Epithelial cell of prostate (primary cell): ENCODE results near the gene XRN1.

Experiments used
- DNase-seq: peaks from one replicate; pipeline ENCODE4 v3.0.0-alpha.2; 2011; ENCODE audit warnings: low read depth, low spot score
- H3K27ac ChIP-seq: fragments of 450-650 bp; 2 replicates; pipeline ENCODE4 v1.5.1; 2017; ENCODE audit warnings: mild to moderate bottlenecking

XRN1 gene

DNA sequence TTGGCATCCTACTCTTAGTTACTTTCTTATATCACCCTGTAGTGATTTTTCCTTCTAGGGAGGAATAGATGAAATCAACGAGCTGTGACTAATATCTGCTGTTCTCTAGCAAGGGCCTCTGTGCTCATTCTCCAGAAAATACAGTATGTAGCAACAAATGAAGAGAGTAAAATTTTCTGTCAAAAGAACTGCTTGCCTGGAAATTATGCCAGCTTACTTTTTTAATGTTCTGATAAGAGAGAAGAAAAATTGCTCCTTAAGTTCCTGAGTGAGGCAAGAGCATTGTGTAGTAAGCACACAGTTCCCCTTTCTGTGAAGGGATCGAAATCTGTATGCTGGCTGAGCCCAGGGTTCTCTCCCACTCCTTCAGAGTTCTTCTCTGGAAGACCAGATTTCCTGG lies 171.1 kb downstream of the XRN1 start:
- DNase-seq, result no peak
- no peak overlapping the region for H3K27ac ChIP-seq

DNA sequence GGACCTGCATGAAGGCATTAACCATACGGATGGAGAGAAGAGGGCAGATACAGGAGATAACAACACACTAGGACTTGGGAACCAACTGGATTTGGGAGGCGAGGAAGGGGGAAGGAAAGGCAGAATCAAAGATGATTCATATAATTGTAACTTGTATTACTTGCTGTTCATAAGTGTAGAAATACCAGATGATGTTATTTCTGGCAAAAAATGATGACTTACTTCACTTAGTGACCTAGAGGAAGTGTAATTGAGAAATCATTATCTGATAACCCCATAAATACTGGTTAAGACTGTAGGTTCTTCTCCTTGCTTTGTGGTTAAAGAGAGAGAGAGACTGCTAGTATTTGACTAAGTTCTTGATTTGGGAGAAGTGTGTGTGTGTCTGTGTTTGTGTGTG lies 172.0 kb downstream of the XRN1 start:
- H3K27ac ChIP-seq, result no peak overlapping the region
- no peak for DNase-seq

DNA sequence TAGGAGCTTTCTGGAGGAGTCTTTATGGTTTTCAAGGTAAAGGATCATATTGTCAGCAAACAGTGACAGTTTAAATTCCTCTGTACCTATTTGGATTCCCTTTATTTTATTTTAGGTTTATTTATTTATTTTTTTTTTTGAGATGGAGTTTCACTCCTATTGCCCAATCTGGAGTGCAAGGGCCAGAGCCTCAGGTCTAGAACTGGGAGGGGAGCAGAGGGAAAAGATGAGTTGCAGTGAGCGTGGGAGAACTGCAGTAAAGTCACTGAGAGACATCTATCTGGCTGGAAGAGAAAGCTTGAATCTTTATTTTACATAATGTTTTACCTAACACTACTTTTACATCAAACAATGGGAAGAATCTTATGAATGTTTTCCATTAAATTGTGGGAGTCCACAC lies 172.9 kb downstream of the XRN1 start:
- no peak overlapping the region for H3K27ac ChIP-seq
- no peak for DNase-seq

- H3K27ac ChIP-seq, result no peak overlapping the region
Observed at GRCh38 chr3:142273501-142273900, 174.3 kb downstream of the XRN1 start.

GRCh38 chr3:142272200-142272891 lies 175.5 kb downstream of the XRN1 start:
- H3K27ac ChIP-seq, result no peak overlapping the region
- no peak for DNase-seq

More at GRCh38 chr3:142273501-142273900, 174.3 kb downstream of the XRN1 start:
- no peak for DNase-seq

GRCh38 chr3:142270407-142270806 lies 177.4 kb downstream of the XRN1 start:
- no peak for DNase-seq
- H3K27ac ChIP-seq, result no peak overlapping the region

DNA sequence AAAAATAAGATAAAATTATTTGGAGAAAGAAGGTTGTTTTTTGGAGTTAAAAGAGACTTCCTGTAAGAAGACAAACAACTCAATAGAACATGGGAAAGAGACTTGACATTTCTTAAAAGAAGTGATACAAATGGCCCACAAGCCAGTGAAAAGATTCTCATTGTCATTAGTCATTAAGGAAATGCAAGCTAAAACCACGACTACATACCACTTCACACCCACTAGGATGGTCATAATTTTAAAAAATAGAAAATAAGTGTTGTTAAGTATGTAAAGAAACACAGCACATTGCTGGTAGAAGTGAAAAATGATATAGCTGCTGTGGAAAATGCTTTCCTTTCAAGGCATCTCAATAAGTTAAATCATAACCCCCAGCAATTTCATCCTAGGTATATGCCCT lies 178.1 kb downstream of the XRN1 start:
- no peak overlapping the region for H3K27ac ChIP-seq
- no peak for DNase-seq

DNA sequence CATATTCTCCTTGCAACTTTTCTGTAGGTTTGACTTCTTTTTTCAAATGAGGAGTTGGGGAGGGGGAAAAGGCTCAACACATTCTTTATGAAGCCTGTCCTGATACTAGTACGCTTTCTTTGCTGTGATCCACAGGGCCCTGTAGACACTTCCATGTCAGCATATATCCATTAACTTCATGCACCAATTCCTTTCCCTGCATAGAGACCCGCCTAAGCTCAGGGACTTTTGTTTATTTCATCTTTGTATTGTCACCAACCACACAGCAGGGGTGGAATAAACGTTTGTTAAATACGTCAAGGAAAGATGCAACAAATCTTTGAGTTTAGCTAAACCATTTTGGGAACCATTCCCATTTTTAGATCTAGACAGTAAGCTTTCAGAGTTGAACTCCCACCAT lies 179.4 kb downstream of the XRN1 start:
- no peak for DNase-seq
- no peak overlapping the region for H3K27ac ChIP-seq

DNA sequence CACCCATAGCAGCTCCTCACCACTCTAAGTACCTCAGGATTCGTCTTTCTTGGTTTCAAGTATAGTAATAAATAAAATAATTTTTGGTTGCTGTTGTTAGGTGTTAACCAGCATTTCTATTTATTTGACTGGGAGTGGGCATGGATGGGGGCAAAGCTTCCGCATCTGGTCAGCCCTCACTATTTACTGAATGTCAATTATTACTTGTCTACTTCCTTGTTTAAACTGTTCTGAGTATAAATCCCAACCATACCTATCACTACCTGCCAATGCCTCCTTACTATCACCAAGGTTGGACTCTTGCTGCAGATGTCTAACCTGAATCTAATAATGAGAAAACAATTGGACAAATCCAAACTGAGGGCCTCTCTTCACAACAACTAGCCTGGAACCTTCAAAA lies 180.6 kb downstream of the XRN1 start:
- no peak for DNase-seq
- H3K27ac ChIP-seq, result no peak overlapping the region

DNA sequence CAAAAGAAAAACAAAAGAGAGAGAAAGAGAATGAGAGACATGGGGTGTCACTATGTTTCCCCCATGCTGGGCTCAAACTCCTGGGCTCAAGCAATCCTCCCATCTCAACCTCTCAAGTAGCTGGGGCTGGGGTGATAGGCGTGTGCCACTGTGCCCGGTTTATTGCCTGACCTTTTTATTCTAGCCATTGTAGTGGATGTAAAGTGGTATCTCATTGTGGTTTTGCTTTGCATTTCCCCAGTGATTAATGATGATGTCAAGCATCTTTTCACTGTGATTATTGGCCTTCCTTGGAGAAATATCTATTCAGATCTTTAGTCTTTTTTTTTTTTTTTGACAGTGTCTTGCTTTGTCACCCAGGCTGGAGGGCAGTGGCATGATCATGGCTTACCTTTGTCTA lies 184.7 kb downstream of the XRN1 start:
- DNase-seq, result no peak
- no peak overlapping the region for H3K27ac ChIP-seq

DNA sequence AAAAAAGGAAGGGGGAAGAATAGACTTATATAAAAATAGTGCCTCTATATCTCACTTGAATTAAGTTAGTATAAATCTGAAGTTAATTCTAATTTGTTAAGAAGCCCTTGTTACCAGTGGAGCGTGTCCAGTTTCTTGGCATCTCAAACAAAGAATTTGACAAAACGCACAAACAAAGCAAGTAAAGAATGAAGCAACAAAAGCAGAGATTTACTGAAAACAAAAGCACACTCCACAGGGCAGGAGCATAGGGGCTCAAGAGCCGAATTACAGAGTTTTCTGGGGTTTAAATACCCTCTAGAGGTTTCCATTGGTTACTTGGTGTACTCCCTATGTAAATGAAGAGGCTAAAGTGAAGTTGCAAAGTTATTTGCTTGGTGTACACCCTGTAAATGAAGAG lies 188.5 kb downstream of the XRN1 start:
- DNase-seq, result no peak

DNA sequence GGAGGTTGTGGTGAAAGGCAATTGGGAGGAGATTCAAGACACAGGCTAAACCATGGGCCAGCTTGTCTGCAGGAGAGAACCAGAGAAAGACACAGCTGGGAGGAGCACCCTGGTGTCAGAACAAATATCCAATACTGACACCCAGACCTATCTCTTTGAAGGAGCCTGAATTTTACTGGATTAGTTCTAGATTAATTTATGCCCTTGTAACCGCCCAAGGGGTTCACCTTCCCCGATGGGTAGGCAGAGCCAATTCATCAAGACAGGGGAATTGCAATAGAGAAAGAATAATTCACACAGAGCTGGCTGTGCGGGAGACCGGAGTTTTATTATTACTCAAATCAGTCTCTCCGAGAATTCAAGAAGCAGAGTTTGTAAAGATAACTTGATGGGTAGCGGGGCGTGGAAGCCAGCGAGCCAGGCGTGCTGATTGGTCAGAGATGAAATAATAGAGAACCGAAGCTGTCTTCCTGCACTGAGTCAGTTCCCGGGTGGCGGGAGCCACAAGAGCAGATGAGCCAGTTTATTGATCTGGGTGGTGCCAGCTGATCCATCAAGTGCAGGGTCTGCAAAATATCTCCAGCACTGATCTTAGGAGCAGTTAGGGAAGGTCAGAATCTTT lies 191.0 kb downstream of the XRN1 start:
- no peak overlapping the region for H3K27ac ChIP-seq
- no peak for DNase-seq

More for the DNA sequence above, 188.5 kb downstream of the XRN1 start:
- H3K27ac ChIP-seq, result no peak overlapping the region
